DMS53 treated with DMSO at 0.1 percent for 48 hours (cell line): Measurements from ENCODE around the gene TBC1D13.
"Not testable (repeated sequence)": the region's sequence is repeated elsewhere in the genome, so short reads cannot be mapped to it uniquely, and the experiment has no call there.

ENCODE experiments used
- DNase-seq: peaks from one replicate; lab custom pipeline; 2025; ENCODE audit not compliant: unreplicated experiment; lab: John Stamatoyannopoulos, UW

TBC1D13 gene

DNA sequence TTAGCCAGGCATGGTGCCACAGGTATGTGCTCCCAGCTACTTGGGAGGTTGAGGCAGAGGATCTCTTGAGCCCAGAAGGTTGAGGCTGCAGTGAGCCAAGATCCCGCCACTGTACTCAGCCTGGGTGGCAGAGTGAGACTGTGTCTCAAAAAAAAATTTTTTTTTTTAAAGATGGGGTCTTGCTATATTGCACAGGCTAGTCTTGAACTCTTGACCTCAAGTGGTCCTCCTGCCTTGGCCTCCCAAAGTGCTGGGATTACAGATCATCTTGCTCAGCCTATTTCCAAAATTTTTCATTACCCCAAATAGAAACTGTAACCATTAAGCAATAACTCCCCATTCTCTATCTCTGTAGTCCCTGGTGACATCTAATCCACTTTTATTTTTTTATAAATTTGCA, 4.4 kb upstream of the TBC1D13 start:
- no peak for DNase-seq

DNA sequence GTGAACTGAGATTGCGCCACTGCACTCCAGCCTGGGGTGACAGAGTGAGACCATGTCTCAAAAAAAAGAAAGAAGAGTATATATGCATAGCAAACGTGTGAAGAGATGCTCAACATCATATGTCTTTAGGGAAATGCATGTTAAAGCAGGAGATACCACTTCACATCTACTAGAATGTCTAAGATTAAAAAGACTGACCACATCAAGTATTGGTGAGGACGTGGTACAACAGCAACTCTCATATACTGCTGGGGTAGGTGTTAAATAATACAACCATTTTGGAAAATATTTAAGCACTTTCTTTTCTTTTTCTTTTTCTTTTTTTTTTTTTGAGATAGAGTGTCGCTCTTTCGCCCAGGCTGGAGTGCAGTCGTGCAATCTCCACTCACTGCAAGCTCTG, 1.6 kb upstream of the TBC1D13 start:
- no peak for DNase-seq

DNA sequence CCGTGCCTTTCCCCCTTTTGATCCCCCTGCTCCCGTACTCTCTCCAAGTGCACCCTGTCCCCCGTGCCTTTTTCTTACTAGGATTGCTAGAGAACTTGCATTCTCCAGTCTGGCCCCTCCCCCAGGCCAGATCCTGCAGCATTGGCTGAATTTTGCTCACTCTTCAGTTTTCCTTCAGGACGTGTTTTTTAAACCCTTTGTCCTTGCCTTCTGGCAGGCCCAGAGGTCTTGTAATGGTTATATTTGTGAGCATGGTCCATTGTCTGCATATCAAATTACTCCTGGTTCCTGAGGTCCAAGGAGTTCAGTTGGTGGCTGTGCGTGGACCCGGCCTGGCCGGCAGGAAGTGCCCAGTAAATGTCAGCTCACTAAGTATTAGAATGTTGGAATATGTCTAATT, 606 bp downstream of the TBC1D13 start:
- DNase-seq: no peak

DNA sequence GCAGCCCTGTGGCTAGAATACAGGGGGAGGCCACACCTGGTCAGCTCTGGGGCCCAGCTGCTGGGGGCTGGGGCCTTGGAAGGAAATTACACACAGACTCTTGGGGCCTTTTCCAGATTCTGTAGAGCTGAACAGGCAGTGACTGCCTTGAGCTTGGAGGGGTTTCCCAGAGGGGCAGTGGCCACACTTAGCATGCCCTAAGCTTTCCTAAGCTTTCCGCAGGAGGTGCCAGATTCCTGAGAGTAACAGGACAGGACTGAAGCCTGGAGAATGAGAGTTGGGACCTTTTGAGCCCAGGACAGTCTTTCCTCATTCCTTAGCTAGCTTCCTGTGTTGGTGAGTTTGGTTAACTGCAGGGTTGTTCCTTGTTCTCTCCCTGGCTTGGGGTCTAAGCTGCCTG, 1.4 kb downstream of the TBC1D13 start:
- no peak for DNase-seq

DNA sequence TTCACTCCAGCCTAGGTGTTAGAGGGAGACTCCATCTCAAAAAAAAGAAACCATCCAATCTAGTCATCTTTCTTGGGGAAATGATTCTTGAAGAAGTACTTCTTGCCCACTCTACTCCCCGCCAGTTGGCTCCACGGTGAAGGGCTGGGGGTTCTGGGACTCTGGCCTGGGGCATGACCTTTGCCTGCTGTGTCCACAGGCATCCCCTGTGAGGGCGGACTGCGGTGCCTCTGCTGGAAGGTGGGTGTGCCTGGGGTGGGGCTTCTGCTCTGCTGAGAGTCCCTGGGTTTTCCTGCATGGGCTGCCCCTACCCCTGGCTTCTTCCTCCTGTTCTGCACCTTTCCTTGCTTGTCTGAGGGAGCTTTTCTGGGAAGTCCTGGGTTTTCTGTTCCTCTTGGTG, 3.5 kb downstream of the TBC1D13 start:
- no peak for DNase-seq

DNA sequence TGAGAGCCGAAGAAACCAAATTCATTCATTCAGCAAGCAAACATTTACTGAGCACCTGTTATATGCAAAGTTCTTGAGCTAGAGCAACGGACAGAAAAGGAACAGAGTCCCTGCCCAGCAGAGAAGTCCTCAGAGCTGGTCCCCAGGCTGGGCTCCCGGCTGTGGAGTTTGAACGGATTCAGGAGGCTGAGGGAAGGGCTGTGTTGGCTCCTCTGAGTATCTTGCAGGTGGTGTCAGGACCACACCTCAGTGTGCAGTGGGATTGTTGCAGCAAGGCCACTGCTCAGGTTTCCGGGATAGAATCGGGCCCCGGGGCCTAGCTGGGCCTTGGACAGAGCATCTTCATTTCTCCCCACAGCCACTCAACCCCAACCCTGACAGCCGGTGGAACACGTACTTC, 5.1 kb downstream of the TBC1D13 start:
- no peak for DNase-seq

DNA sequence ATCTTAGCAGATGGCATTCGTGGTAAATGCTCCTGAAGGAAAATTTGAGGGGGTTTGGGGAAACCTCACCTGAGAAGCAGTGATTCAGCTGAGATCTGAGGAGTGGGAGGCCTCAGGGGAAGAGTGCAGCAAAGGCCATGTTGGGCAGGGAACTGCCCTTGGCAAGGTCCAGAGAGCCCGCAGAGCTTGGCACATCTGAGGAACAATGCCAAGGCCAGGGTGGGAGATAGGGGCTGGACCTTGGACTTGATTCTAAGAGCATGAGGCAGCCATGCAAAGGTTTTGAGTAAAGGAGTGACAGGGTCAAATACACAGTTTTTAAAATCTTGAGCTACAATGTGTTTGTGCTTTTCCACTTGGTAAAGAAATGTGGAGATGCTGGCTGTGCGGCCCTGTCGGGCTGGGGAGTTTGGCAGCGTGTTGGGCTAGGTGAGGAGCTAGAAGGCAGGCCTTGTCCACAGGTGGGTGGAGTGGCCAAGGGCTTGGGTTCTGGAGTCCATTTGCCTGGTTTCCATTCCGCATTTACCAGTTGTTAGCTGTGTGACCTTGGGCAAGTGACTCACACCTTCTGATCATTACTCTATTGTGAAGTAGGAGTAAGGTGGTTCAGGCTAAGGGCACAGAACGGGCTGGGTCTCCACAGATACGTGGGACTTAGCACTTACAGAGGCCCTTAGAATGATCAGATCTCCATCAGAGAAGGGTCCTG, 6.1 kb downstream of the TBC1D13 start:
- no peak for DNase-seq

DNA sequence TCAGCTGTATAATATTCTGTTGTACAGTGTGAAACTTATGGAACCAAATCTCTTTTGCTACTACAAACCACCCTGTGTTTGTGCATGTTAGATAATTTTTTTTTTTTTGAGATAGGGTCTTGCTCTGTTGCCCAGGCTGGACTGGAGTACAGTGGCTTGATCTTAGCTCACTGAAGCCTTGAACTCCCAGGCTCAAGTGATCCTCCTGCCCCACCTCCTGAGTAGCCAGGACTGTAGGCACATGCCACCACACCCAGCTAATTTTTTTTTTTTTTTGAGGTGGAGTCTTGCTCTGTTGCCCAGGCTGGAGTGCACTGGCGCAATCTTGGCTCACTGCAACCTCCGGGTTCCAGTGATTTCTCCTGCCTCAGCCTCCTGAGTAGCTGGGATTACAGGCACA, 7.9 kb downstream of the TBC1D13 start:
- not testable (repeated sequence) for DNase-seq

DNA sequence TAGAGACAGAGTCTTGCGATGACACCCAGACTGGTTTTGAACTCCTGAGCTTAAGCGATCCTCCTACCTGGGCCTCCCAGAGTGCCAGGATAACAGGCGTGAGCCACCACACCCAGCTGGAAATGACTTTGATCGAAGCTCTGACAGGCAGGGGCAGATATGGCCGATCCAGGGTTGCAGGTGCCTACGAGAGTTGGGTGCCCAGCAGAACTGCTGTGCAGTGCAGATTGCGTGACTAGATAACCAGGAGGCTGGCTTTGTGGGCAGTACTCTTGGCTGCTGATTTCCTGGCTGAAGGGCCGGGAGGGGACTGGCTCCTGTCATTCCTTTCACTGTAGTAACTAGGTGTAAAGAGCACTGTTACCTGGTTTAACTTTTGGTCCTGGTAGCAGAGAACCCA, 11.8 kb downstream of the TBC1D13 start:
- no peak for DNase-seq

DNA sequence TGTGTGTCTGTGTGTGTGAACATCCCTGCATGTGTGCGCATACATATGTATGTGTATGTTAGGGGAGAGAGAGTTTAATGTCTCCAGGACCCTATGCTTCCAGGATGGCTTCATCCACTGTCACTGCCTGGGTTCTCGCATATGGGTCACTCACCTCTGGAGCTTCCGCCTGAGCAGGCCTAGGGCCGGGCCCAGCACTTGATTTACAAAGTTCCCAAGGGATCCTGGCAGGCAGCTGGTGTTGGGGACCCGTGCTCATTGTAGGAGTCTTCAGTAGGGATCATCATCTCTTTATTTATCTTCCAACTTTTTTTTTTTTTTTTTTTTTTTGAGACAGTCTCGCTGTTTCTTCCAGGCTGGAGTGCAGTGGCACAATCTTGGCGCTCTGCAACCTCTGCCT, 13.0 kb downstream of the TBC1D13 start:
- no peak for DNase-seq

DNA sequence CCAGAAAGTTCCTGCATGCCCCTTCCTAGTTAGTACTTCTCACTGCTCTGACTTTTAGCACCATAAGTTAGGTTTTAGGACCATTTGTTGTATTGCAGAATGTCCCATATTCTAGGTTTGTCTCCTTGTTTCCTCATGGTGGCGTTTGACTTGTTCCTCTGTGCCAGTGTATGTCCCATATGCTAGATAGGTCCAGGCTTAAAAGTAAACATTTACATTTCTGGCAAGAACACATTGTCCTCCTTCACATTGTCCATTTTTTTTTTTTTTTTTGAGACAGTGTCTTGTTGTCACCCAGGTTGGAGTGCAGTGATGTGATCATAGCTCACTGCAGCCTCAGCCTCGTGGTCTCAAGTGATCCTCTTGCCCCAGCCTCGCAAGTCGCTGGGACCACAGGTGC, 15.4 kb downstream of the TBC1D13 start:
- no peak for DNase-seq

DNA sequence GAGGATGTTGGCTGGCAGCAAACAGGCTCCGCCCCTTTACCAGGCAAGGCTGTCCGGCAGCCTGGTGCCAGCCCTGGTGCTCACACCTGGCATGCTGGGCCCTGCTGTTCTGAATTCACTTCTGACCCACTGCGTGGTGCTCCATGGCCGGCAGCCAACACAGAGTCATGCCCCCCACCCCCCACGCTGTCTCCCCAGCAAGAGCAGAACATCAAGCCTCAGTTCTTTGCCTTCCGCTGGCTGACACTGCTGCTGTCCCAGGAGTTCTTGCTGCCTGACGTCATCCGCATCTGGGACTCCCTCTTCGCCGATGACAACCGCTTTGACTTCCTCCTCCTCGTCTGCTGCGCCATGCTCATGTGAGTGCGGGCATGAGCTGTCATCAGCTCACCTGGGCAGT, 18.6 kb downstream of the TBC1D13 start:
- DNase-seq: no peak

DNA sequence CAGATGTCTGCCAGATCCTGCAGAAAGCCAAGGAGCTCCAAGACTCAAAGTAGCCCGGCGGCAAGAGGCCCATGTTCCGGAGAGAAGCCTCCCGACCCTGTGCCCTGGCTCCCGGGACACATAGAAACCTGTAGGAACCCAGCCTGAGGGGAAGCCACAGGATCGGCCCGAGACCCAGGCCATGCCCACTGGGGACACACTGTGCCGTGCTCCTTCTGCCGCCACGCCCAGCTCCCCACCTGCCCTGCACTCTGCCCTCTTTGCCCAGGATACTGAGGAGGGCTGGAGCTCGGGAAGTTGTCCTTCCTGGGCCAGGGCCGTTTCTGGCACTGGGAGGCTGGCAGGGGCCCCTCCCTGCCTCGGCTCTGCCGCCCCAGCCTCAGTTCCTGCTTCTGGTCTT, 20.8 kb downstream of the TBC1D13 start:
- no peak for DNase-seq

DNA sequence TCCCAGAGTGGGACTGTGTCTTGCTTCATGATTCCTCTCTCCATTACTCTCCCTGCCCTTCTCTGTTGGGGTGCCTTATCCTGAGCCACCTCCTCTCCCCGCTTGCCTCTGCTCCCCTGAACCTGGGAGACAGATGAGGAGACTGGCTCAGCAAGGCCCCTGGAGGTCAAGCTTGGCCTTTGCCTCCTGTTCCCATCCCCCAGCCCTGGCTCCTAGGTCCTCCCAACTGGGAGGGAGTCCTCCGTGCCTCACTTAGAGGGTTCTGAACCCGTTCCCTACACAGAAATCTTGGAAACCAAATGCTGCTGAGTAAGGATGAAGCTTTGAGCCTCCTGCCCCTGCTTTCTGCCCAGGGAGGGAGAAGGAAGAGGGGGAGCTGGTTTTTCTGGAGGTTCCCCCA, 21.5 kb downstream of the TBC1D13 start:
- DNase-seq: no peak

DNA sequence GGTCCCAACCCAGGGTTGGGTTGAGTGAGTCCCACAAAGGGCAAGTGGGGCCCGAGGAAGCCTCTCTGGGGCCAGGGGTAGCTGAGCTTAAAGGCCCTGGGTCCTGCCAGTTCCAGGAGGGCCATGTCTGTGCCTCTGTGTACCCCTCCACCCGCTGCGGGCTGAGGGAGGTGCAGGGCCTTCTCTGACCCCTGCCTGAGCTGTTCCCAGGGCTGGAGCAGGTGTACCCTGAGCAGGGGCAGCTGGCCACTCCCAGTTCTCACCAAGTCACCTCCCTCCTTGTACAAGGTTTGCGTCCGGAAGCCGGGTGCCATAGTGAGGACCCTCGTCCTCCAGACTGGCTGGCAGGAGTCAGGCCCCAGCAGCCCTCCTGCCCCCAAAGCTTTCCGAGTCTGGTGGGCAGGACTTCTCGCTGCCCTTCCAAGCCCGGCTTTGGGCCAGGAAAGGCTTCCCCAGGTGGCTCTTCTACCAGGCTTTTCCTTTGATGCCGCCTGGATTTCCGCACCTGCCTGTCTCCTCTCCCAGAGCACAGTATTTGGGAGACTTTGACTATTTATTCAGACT, 22.1 kb downstream of the TBC1D13 start:
- DNase-seq: no peak

DNA sequence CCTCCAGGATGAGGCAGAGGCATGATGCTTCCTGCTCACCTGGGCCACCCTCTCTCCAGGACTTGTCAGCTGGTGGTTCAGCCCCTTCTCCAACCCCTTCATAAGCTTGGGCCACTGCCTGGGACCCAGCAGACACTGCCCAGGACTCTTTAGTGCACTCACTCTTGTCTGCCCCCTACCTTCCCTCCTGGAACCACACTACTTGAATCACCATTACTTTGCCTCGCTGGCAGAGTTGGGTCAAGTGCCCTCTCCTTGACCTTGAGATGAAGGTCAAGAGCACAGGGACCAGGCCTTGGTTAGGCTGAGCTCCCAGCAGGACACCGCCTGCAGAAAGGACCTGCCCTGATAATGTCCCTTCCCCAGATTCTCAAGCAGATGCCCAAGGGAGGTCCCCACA, 22.8 kb downstream of the TBC1D13 start:
- DNase-seq: no peak

DNA sequence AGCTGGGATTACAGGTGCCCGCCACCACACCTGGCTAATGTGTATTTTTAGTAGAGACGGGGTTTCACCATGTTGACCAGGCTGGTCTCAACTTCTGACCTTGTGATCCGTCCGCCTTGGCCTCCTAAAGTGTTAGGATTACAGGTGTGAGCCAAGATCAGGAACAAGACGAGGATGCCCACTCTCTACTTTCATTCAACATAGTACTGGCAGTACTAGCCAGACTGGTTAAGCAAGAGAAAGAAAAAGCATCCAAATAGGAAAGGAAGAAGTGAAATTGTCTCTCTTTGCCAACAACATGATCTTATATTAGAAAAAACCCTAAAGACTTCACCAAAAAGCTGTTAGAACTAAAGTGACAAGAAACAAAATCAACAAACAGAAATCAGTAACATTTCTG, 23.8 kb downstream of the TBC1D13 start:
- no peak for DNase-seq

DNA sequence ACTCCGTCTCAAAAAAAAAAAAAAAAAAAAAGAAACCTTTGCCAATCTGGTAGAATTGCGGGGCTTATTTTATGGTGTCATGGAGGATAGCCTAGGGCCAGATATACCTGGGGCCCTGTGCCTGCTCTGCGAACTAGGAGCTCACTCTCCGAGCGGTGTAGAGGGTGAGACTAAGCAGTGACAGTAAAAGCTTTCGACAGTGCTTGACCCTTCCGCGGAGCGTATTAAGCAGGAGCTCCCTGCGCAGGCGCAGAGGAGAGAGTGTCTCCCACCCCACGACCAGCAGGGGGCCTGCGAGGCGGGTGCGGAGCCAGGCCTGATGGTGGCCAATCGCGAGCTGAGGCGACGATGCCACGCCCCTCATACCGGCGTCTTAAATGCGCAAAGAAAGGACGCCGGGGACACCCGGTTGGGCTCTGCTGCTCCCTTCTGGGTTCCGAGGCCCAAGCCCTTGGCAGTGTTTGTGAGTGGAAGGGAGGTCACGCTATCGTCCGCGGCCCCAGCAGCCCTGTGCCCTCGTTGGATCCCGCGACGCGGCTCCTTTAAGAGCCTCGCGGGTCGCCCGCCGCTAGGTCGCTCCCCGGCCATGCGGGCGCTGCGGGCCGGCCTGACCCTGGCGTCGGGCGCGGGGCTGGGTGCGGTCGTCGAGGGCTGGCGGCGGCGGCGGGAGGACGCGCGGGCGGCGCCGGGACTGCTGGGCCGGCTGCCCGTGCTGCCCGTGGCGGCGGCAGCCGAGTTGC, 31.2 kb downstream of the TBC1D13 start, which contains the start of gene ENDOG:
ENDOG (plus strand) TSS at position 402 of the 740 bp plus-strand sequence; CDS start at position 587, 185 bp downstream.
- DNase-seq: peak; percentile 97

DNA sequence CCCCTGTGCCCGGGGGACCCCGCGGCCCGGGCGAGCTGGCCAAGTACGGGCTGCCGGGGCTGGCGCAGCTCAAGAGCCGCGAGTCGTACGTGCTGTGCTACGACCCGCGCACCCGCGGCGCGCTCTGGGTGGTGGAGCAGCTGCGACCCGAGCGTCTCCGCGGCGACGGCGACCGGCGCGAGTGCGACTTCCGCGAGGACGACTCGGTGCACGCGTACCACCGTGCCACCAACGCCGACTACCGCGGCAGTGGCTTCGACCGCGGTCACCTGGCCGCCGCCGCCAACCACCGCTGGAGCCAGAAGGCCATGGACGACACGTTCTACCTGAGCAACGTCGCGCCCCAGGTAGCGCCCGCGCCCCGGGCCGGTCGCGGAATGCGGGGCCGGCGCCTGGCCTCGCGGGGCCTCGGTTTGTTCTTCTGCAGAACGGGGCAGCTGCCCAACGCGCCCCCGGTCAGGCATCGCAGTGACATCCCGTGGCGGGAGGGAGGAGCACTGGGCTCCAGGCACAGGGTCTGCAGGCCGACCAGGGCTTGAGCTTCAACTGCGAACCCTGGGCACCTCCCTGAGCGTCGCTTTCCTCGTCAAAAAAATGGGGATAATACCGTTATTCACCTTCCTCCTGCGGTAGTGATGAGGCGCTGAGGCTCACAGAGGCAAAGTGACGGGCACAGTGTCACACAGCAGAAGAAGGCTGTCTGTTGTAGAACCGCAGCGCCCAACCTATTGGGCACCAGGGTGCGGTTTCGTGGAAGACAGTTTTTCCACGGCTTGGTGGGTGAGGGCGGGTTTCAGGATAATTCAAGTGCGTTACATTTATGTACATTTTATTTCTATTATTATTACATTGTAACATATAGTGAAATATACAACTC, 32.0 kb downstream of the TBC1D13 start:
- no peak for DNase-seq

DNA sequence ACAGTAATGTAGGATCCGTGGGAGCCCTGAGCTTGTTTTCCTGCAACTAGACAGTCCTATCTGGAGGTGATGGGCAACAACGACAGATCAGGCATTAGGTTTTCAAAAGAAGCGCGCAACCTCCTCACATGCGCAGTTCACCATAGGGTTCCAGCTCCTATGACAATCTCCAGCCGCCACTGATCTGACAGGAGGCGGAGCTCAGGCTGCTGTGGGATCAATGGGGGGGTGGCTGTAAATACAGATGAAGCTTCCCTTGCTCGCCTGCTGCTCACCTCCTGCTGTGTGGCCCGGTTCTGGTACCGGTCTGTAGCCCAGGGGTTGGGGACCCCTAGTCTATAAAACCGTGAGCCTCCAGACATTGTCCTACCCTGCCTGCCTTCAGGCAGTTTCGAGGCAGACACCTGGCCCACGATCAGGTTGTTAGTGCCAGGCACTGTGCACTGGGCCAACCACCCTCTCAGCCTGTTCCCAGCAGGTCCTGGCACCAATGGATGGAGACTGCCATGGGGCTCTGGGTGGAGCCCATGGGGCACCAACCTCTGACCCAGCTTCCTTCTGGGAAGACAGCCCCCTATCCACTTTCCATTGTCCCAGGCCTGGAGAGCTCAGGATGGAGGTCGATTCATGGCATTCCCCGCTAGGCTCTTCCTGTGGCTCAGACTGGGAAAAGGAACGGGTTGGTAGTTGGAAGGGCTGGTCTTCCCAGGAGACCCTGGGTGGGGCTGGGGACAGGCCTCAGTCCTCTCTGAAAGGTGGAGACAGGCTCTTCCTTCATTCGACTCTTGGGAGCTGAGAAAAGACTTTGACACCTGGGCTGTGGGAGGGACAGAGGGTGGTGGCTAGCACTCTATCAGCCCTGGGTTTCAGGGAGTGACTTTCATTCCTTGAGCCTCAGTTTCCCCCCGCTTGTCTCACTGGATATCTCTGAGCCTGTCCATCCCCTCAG, 32.9 kb downstream of the TBC1D13 start:
- DNase-seq: peak; percentile 54
